AG10803 (cell line): ENCODE measurements around the gene CDH1.

Source experiments
- DNase-seq: peaks from one replicate; pipeline ENCODE4 v3.0.0; 2010; ENCODE audit warnings: low read depth
- H3K4me3 ChIP-seq: 2 replicates; pipeline ENCODE4 v1.5.1; 2011; ENCODE audit warnings: mild to moderate bottlenecking, low read length, control low read depth
- CTCF ChIP-seq: conservative IDR thresholded peaks from 2 replicates; pipeline ENCODE4 v1.5.1; 2011; ENCODE audit warnings: mild to moderate bottlenecking, low read length, control low read depth, inconsistent platforms

CDH1 gene

GRCh38 chr16:68750193-68750695 is 13.2 kb downstream of the CDH1 start:
- no peak overlapping the region for H3K4me3 ChIP-seq
- no peak for TF ChIP-seq CTCF
- no peak for DNase-seq

GRCh38 chr16:68751160-68751559 is 14.1 kb downstream of the CDH1 start:
- H3K4me3 ChIP-seq: no peak overlapping the region
- TF ChIP-seq CTCF: no peak
- DNase-seq: no peak

DNA sequence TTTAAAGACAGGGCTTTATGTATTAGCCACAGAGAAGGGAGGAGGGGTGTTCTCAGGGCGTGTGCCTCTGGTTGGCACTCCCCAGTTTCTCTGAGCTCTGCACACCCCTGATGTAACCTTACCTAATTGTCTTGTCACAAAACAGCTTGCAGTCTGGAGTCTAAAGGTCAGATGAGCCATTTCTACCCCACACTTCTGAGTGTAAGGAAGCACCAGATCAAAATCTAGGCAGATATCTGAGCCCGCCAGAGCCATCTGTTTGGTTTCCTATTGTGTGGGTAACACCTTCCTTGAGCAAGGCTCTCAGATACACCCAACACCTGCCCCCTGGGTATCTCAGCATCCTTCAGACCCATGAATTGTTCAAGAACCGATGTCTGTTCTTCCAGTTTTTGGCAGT is 15.5 kb downstream of the CDH1 start:
- no peak for TF ChIP-seq CTCF
- H3K4me3 ChIP-seq: no peak overlapping the region
- DNase-seq: no peak

GRCh38 chr16:68754084-68754792 is 17.1 kb downstream of the CDH1 start:
- H3K4me3 ChIP-seq: no peak overlapping the region
- DNase-seq: no peak
- TF ChIP-seq CTCF: no peak

DNA sequence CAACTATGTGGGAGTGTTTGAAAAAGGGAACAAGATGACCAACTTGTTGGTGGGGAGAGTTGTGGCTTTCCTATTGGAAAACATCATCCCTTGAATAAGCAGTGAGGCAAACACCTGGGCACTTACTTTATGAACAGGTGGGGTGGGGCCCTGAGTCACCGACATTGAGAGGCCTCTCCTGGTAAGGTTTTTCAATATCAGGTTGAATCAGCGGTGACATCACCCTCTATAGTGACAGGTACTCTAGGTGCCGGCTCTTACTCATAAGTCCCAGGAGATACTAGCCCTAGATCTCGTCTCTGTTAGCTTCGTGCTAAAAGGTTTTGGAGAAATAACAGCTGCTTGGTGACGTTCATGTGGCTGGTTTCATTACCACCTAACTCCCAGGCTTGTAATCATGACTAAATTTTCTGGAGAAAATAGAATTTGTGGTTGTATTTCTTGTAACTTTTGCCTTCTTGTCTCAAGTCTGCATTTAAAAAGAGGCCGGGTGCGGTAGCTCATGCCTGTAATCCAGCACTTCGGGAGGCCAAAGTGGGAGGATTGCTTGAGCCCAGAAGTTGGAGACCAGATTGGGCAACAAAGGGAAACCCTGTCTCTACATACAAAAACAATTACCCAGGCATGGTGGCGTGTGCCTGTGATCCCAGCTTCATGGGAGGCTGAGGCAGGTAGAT is 19.3 kb downstream of the CDH1 start:
- DNase-seq: no peak
- no peak for TF ChIP-seq CTCF
- no peak overlapping the region for H3K4me3 ChIP-seq

- H3K4me3 ChIP-seq: no peak overlapping the region
- no peak for TF ChIP-seq CTCF
- no peak for DNase-seq
These were observed 20.5 kb downstream of the CDH1 start for GRCh38 chr16:68757625-68757935.

DNA sequence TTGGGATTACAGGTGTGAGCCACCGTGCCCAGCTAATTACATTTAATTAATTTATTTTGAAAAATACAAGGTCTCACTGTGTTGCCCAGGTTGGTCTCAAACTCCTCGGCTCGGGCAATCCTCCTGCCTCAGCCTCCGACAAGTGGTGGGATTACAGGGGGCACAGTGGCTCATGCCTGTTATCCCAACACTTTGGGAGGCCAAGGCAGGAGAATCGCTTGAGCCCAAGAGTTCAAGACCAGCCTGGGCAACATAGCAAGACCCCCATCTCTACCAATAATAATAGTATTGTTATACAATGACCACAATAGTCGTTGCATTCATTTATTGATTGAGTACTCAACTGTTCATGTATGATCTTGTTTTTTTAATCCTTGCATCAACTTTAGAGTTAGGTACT is 22.0 kb downstream of the CDH1 start:
- H3K4me3 ChIP-seq: no peak overlapping the region
- TF ChIP-seq CTCF: no peak
- DNase-seq: no peak
